Measurements from ENCODE around the gene OGA.

OGA gene

GRCh38 chr10:101749047-101750016, 68.9 kb downstream of the OGA start:
- no peaks in the 10 kb centered on the region for H3K36me3 Mint-ChIP-seq (ENCODE audit: low read depth)

GRCh38 chr10:101748496-101748895, 69.7 kb downstream of the OGA start:
- H3K27ac Mint-ChIP-seq, result no peak overlapping the region
- no peak overlapping the region for H3K4me3 Mint-ChIP-seq
- no peaks in the 10 kb centered on the region for H3K36me3 Mint-ChIP-seq (ENCODE audit: low read depth)
- no peaks in the 10 kb centered on the region for H3K27me3 Mint-ChIP-seq (ENCODE audit: low read depth)
- H3K4me1 Mint-ChIP-seq, result peaks cover 14% of the 10 kb centered on the region
- H3K9me3 Mint-ChIP-seq, result no peaks in the 10 kb centered on the region
- TF ChIP-seq CTCF (IDR thresholded peaks at IDR 0.05; ENCODE audit: unreplicated experiment in 3 of 3), result no peak

More at GRCh38 chr10:101749047-101750016, 68.9 kb downstream of the OGA start:
- Mint-ChIP-seq H3K27ac (peak overlapping the region in 2 of 3 experiments; percentile 48 to 64), H3K9me3 (no peaks in the 10 kb centered on the region), H3K4me1 (peaks cover 14% of the 10 kb centered on the region), H3K27me3 (ENCODE audit: low read depth) (peaks cover 3% of the 10 kb centered on the region), H3K4me3 (peak overlapping the region in 1 of 3 experiments; percentile 33)
- peak in 1 of 3 experiments; percentile 13 for TF ChIP-seq CTCF (IDR thresholded peaks at IDR 0.05; ENCODE audit: unreplicated experiment in 3 of 3)

GRCh38 chr10:101745074-101745696, 73.1 kb downstream of the OGA start:
- H3K9me3 Mint-ChIP-seq, result no peaks in the 10 kb centered on the region
- no peak overlapping the region for H3K4me3 Mint-ChIP-seq
- H3K27ac Mint-ChIP-seq, result peak overlapping the region in 1 of 3 experiments; percentile 62
- peaks cover 6% of the 10 kb centered on the region for H3K27me3 Mint-ChIP-seq (ENCODE audit: low read depth)
- H3K36me3 Mint-ChIP-seq (ENCODE audit: low read depth), result no peaks in the 10 kb centered on the region
- TF ChIP-seq CTCF (IDR thresholded peaks at IDR 0.05; ENCODE audit: unreplicated experiment in 3 of 3), result no peak
- H3K4me1 Mint-ChIP-seq, result peaks cover 14% of the 10 kb centered on the region

GRCh38 chr10:101744267-101744666, 74.0 kb downstream of the OGA start:
- no peak for TF ChIP-seq CTCF (IDR thresholded peaks at IDR 0.05; ENCODE audit: unreplicated experiment in 3 of 3)
- no peaks in the 10 kb centered on the region for H3K36me3 Mint-ChIP-seq (ENCODE audit: low read depth)
- H3K4me3 Mint-ChIP-seq, result no peak overlapping the region
- peaks cover 6% of the 10 kb centered on the region for H3K27me3 Mint-ChIP-seq (ENCODE audit: low read depth)
- no peak overlapping the region for H3K27ac Mint-ChIP-seq
- H3K4me1 Mint-ChIP-seq, result peaks cover 7% of the 10 kb centered on the region
- no peaks in the 10 kb centered on the region for H3K9me3 Mint-ChIP-seq

GRCh38 chr10:101741938-101742337, 76.3 kb downstream of the OGA start:
- H3K4me1 Mint-ChIP-seq, result peaks cover 4% of the 10 kb centered on the region
- H3K4me3 Mint-ChIP-seq, result no peak overlapping the region
- no peaks in the 10 kb centered on the region for H3K9me3 Mint-ChIP-seq
- H3K36me3 Mint-ChIP-seq (ENCODE audit: low read depth), result no peaks in the 10 kb centered on the region
- H3K27ac Mint-ChIP-seq, result no peak overlapping the region
- TF ChIP-seq CTCF (IDR thresholded peaks at IDR 0.05; ENCODE audit: unreplicated experiment in 3 of 3), result no peak
- peaks cover 6% of the 10 kb centered on the region for H3K27me3 Mint-ChIP-seq (ENCODE audit: low read depth)
